Urinary bladder (tissue), 4 donors: Measurements from ENCODE around the gene PTPN20. TPM values are rescaled to one million over a fixed set of nuclear protein-coding genes. Genes with fewer than 3 reads are reported as not detected.

ENCODE experiments used
- DNase-seq: peaks from one replicate; pipeline ENCODE4 v3.0.0-alpha.2; 2015; ENCODE audit errors: extremely low spot score
- H3K27ac ChIP-seq: one replicate; pipeline ENCODE4 v1.5.1; 2013; ENCODE audit warnings: low read depth, mild to moderate bottlenecking, moderate library complexity
- H3K36me3 ChIP-seq: one replicate; pipeline ENCODE4 v1.6.1; 2013; ENCODE audit warnings: mild to moderate bottlenecking, moderate library complexity; ENCODE audit not compliant: insufficient read depth
- H3K4me1 ChIP-seq: one replicate; pipeline ENCODE4 v1.6.1; 2013; ENCODE audit warnings: mild to moderate bottlenecking, moderate library complexity; ENCODE audit not compliant: insufficient read depth
- H3K4me3 ChIP-seq: one replicate; pipeline ENCODE4 v1.5.1; 2013; ENCODE audit warnings: low read depth, low read length
- WGBS: extraction: QIAGEN DNeasy Blood & Tissue Kit; methylation state at CpG from one replicate; pipeline ENCODE4 v1.1.7; 2013; 5-methylcytosine and 5-hydroxymethylcytosine counted together
- polyA plus RNA-seq: library from polyadenylated mRNA; stranded (reverse); fragments of 200-250 nt; gene quantifications from one replicate; pipeline ENCODE4 v1.2.3, GENCODE V29; 2013
- total RNA-seq: library from RNA; depleted of rRNA; stranded (reverse); fragments of >200 nt; gene quantifications from one replicate; pipeline ENCODE4 v1.2.3, GENCODE V29; 2014
- donor health status: healthy with polysubstance abuse.
- donor health status: healthy.

The PTPN20 gene
- total and polyA plus RNA-seq, 2 donors, result 1.3 to 8.6 TPM

- no peak for DNase-seq
- 78% methylated on average over 5 of the region's 5 CpGs for WGBS
- H3K4me1 ChIP-seq, result no peaks in the 10 kb centered on the region
- H3K27ac ChIP-seq, result no peak overlapping the region
- no peaks in the 10 kb centered on the region for H3K36me3 ChIP-seq
- H3K4me3 ChIP-seq, result no peak overlapping the region
Observed at GRCh38 chr10:47047127-47047504, 135.9 kb downstream of the PTPN20 start.

- Histone ChIP-seq H3K27ac (no peak overlapping the region), H3K4me1 (no peaks in the 10 kb centered on the region), H3K36me3 (no peaks in the 10 kb centered on the region), H3K4me3 (no peak overlapping the region)
- WGBS, result 49% methylated on average over 15 of the region's 15 CpGs
- DNase-seq, result no peak
Observed at GRCh38 chr10:47047577-47048525, 136.6 kb downstream of the PTPN20 start.

- 84% methylated on average over 7 of the region's 7 CpGs for WGBS
- Histone ChIP-seq H3K27ac (no peak overlapping the region), H3K4me3 (no peak overlapping the region), H3K36me3 (no peaks in the 10 kb centered on the region), H3K4me1 (no peaks in the 10 kb centered on the region)
- no peak for DNase-seq
Observed at GRCh38 chr10:47048526-47048905, 137.3 kb downstream of the PTPN20 start.

- H3K27ac ChIP-seq, result no peak overlapping the region
- no peak for DNase-seq
- no peaks in the 10 kb centered on the region for H3K4me1 ChIP-seq
- no peak overlapping the region for H3K4me3 ChIP-seq
- no peaks in the 10 kb centered on the region for H3K36me3 ChIP-seq
- 84% methylated on average over 6 of the region's 6 CpGs for WGBS
Observed at GRCh38 chr10:47049056-47049851, 138.0 kb downstream of the PTPN20 start.

GRCh38 chr10:47049906-47050305 is 138.7 kb downstream of the PTPN20 start:
- H3K36me3 ChIP-seq, result no peaks in the 10 kb centered on the region
- WGBS, result 92% methylated on average over 6 of the region's 6 CpGs
- no peaks in the 10 kb centered on the region for H3K4me1 ChIP-seq
- no peak overlapping the region for H3K27ac ChIP-seq
- no peak for DNase-seq
- H3K4me3 ChIP-seq, result no peak overlapping the region

- DNase-seq, result no peak
- 86% methylated on average over 16 of the region's 16 CpGs for WGBS
- Histone ChIP-seq H3K27ac (no peak overlapping the region), H3K4me1 (no peaks in the 10 kb centered on the region), H3K36me3 (no peaks in the 10 kb centered on the region), H3K4me3 (no peak overlapping the region)
Observed at GRCh38 chr10:47050618-47051455, 139.6 kb downstream of the PTPN20 start.

GRCh38 chr10:47051741-47052238 is 140.6 kb downstream of the PTPN20 start:
- Histone ChIP-seq H3K4me3 (no peak overlapping the region), H3K27ac (no peak overlapping the region), H3K4me1 (no peaks in the 10 kb centered on the region), H3K36me3 (no peaks in the 10 kb centered on the region)
- DNase-seq, result no peak
- 75% methylated on average over 5 of the region's 5 CpGs for WGBS
